HG03571 (cell line): Measurements from ENCODE around the gene SNTN.
"Not testable (repeated sequence)": the region's sequence is repeated elsewhere in the genome, so short reads cannot be mapped to it uniquely, and the experiment has no call there.

Experiments used
- ATAC-seq: cut with Tn5 transposase; IDR thresholded peaks from one replicate; pipeline ENCODE4 v1.9.1; 2021; ENCODE audit not compliant: unreplicated experiment

The SNTN gene

GRCh38 chr3:63652066-63652725 is at the start of gene SNTN:
SNTN (plus strand) TSS chr3:63652675; CDS start chr3:63652688, 13 bp downstream.
- ATAC-seq = no peak

DNA sequence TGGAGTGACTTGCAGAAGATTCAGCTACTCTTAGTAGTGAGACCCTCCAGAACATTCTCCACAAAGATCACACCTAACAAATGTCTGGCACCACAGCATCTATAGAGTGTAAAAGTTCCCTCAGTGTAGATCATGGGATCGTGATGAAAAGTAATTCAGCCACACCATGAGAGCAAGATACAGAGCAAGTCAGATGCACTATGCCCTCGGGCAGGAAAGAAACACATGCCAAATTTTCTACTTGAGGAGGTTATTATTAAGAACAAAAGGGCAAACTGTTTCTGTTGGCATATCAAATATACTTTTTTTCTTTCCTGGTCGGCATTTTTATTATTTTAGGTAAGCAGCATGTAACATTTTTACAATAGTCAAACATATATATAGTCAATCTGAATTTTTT is 44.8 kb upstream of the SNTN start:
- no peak for ATAC-seq

DNA sequence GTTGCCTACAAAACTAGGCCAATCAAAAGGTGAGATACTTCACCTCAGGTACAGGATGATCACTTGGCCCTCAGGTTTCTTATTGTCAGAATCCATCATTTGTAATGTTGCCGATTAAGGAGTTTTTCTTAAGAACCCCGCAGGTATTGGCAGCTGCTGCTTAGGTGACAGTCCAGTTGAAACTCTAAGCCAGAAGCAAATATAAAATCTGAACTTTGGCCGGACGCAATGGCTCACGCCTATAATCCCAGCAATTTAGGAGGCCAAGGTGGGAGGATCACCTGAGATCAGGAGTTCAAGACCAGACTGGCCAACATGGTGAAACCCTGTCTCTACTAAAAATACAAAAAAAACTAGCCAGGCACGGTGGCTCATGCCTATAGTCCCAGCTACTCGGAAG is 43.1 kb upstream of the SNTN start:
- ATAC-seq = no peak

DNA sequence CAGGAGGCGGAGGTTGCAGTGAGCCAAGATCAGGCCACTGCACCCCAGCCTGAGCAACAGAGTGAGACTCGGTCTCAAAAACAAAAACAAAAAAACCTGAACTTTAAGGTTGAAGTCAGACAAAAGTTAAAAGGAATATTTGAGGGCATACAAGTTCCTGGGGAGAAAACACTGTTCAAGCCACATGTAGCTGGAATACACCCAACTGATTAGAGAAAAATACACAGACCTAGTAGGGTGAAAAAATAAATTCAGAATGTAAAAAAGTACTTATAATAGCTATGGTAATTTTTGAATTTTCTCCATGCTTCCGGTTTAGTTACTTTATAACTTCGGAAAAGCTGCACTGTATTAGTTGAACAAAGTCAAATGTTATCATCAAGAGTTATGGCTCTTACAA is 42.6 kb upstream of the SNTN start:
- ATAC-seq = no peak

- no peak for ATAC-seq
These were observed 41.1 kb upstream of the SNTN start for GRCh38 chr3:63611382-63611781.

GRCh38 chr3:63613561-63613960 is 38.9 kb upstream of the SNTN start:
- ATAC-seq = no peak

DNA sequence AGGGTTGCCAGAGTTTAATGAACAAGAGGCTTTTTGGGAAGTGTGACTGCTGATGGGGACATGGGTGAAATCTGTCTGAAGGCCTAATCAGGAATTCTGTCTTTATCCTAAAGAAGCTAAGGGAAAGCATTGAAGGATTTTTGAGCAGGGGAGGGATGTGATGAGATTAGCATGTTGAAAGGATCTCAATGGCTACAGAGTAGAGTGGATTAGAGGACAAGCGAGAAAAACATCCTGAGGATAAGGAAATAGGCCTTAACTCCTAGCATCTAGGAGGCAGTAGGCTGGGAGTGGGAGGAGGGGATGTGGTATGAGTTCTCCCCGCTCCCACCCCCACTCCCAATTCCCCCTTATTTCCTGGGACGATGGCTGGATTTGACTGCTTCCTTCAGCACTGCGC is 35.1 kb upstream of the SNTN start:
- ATAC-seq = no peak

- ATAC-seq = no peak
These were observed 27.4 kb upstream of the SNTN start for GRCh38 chr3:63624941-63625560.

GRCh38 chr3:63631670-63632069 is 20.8 kb upstream of the SNTN start:
- no peak for ATAC-seq

DNA sequence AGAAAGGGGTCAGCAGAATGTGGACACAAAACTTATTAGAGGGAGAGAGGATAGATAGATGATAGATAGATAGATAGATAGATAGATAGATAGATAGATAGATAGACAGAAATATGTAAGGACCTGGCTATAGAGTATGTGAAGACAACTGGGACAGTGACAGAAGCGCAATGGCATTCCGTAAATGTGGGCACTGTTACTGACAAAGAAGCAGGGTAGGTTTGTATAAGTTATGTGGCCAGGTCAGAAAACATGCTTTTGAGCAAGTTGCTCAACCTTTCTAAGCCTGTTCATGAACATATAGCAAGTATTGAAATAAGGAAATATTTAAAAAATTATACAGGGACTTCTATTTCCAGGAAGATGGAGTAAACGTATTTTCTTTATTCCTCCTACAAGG is 17.3 kb upstream of the SNTN start:
- ATAC-seq = no peak

- ATAC-seq = no peak
These were observed 12.7 kb upstream of the SNTN start for GRCh38 chr3:63639806-63640205.

GRCh38 chr3:63642488-63642887 is 10.0 kb upstream of the SNTN start:
- no peak for ATAC-seq

DNA sequence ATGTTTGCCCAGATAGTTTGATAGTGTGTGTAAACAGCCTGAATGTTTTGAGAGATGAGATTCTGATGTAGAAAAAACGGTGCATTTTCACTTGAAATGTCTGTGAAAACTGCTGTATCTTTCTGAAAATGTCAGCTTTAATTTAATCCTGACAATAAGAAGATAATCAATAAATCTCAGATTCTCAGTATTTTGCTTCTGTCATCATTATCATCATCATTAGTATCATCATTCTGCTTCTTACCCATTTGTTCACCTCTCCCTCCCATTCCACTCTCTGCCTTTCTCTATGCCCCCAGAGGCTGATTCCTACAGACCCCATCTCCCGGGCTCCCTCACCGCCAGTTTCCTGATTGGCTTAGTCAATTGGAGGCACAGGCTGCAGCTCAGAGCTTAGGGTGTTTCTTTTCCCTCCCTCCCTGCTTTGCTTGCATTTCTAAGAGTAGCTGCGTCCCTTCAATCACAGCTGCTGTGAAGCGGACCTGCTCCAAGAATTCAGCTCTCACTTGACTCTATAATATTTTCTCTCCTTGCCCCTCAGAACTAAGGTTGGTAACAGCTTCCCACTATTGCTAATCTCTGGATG is 8.2 kb upstream of the SNTN start:
- no peak for ATAC-seq

- ATAC-seq = not testable (repeated sequence)
These were observed 7.3 kb upstream of the SNTN start for GRCh38 chr3:63644928-63645781.

- no peak for ATAC-seq
These were observed 1.7 kb downstream of the SNTN start for GRCh38 chr3:63654211-63654610.

DNA sequence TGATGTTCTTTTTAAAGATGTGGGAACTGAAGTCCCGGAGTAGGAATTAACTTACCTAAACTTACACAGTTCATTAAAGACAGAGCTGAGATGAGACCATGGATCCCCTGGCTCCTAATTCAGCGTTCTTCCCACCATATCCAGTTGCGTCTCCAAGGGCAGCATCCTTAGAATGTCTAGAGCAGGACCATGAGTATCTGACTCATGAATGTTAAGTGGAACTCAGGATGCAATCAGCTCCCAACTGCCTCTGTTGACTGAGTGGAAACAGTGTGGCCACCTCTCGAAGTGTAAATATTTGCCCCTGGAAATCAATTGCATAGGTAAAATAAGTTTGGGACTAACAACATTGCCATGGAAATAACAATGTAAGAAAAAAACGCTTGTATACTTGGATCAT is 2.5 kb downstream of the SNTN start:
- no peak for ATAC-seq

GRCh38 chr3:63655519-63655918 is 3.0 kb downstream of the SNTN start:
- no peak for ATAC-seq

DNA sequence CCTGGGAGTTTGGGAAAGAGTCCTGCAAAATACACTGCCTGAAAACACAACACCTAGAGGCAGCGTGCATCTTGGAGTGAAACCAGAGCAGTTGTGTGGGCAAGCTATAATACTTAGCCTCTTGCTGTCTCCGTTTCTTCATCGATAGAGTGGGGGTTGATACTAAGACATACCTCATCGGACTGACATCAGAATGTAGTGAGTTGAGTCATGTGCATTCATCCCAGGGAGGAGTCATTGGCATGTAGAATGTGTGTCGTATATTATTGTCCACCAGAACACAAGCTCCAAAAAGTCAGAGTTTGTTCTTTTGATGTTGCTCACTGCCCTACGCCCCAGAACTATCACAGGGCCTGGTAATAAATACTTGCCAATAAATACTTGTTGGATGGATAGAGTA is 4.3 kb downstream of the SNTN start:
- ATAC-seq = no peak

GRCh38 chr3:63661242-63661641 is 8.8 kb downstream of the SNTN start:
- no peak for ATAC-seq

DNA sequence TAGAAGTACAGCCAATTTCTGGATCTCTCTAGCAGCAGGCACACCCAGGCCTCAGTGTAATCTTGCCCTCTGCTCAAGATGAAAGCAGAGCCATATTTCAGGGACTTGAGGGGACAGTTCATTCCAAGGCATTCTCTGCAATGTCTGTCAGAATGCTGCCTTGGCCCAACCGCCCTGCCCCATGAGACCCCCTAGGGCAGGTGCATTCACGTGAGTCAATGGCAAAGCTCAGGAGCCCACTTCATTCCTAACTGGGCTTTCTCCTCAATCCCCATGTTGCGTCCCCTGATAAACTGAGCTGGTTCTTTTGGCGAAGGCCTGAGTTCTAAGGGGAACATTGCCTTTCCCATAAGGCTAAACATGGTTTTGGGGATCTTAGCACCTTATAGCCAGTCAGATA is 9.5 kb downstream of the SNTN start:
- no peak for ATAC-seq

GRCh38 chr3:63662500-63662899 is 10.0 kb downstream of the SNTN start:
- ATAC-seq = no peak

- ATAC-seq = no peak
These were observed 18.1 kb downstream of the SNTN start for GRCh38 chr3:63670544-63670943.
